Raji (cell line): ENCODE data around the gene RGS19.
A peak's percentile ranks its signal among the peaks of the same experiment; 100 is the strongest.

Experiments
- POLR2A ChIP-seq: IDR thresholded peaks from 2 replicates; pipeline ENCODE4 v1.6.1; 2011; ENCODE audit warnings: low read depth, low read length, control low read depth; ENCODE audit not compliant: insufficient read depth

The RGS19 gene

DNA sequence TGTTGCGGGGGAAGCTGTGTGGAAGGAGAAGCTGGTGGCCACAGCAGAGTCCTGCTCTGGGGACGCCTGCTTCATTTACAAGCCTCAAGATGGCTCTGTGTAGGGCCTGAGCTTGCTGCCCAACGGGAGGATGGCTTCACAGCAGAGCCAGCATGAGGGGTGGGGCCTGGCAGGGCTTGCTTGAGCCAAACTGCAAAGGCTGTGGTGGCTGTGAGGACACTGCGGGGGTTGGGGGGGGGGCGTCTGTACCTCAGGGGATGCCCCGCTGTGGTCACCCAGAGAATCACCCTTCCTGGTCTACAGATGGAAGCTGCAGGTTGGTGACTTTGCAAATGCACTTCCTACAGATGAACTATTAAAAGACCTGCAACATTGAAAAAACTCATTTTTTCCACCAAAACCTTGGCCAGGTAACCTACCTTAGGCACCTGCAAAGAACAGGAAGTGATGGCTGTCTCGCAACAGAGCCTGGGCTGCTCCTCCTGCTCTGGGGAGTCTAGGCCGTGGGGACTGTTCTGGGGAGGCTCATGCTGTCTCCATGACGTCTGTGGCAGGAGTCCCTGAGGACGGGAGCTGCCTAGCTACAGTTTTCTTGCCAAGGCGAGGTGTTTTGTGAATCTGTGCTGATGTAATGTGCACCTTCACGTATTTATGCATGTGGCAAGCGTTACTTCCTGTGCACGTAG is 20.7 kb upstream of the RGS19 start:
- peak; percentile 61; the same call in 1 of the 2 replicates for TF ChIP-seq POLR2A

DNA sequence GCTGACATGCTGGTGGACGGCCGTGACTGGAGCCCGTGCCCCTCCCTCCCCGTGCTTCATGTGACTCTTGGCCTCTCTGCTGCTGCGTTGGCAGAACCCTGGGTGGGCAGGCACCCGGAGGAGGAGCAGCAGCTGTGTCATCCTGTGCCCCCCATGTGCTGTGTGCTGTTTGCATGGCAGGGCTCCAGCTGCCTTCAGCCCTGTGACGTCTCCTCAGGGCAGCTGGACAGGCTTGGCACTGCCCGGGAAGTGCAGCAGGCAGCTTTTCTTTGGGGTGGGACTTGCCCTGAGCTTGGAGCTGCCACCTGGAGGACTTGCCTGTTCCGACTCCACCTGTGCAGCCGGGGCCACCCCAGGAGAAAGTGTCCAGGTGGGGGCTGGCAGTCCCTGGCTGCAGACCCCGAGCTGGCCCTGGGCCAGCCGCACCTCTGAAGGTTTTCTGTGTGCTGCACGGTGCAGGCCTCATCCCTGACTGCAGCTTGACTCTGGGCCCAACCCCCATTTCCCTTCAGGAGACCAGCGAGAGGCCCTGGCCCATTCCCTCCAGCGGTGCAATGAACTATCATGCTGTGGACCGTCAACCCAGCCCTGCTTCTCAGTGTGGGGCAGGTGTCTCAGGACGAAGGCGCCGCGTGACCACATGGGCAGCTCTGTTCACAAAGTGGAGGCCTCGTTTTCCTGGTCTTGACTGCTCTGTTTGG is 19.9 kb upstream of the RGS19 start:
- TF ChIP-seq POLR2A: no peak

DNA sequence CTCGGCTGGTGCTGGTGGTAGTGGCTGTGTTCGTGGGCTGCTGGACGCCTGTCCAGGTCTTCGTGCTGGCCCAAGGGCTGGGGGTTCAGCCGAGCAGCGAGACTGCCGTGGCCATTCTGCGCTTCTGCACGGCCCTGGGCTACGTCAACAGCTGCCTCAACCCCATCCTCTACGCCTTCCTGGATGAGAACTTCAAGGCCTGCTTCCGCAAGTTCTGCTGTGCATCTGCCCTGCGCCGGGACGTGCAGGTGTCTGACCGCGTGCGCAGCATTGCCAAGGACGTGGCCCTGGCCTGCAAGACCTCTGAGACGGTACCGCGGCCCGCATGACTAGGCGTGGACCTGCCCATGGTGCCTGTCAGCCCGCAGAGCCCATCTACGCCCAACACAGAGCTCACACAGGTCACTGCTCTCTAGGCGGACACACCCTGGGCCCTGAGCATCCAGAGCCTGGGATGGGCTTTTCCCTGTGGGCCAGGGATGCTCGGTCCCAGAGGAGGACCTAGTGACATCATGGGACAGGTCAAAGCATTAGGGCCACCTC is 19.2 kb upstream of the RGS19 start:
- no peak for TF ChIP-seq POLR2A

DNA sequence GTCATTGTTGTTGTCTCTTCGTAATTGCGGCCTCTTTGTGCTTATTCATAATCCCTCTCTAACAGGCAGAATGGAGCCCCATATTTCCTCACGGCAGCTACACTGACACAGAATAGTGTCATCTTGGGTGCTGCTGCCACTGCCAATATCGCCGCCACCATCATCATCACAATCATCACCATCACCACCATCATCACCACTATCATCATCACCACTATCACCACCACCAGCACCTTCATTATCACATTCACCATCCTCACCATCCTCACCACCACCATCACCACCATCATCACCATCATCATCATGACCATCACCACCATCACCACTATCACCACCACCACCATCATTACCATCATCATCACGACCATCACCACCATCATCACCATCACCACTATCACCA is 17.2 kb upstream of the RGS19 start:
- no peak for TF ChIP-seq POLR2A

DNA sequence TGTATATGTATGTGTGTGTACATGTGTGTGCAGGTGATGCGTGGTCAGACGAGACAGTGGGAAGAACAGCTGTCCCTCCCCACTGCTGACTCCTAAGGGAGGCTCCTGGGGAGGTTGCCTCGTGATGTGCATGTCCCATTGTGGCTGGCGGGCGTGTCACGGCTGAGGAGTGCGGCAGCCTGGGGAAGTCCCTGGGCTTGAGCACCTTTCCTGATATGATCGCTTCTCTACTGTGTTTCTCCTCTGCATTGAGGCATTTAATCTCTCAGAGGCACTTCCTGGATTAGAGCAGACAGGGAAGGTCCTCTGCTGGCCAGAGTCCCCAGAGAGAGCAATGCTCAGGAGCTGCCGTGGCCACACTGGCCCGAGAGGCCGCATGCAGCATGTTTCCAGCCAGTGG is 16.6 kb upstream of the RGS19 start:
- no peak for TF ChIP-seq POLR2A

DNA sequence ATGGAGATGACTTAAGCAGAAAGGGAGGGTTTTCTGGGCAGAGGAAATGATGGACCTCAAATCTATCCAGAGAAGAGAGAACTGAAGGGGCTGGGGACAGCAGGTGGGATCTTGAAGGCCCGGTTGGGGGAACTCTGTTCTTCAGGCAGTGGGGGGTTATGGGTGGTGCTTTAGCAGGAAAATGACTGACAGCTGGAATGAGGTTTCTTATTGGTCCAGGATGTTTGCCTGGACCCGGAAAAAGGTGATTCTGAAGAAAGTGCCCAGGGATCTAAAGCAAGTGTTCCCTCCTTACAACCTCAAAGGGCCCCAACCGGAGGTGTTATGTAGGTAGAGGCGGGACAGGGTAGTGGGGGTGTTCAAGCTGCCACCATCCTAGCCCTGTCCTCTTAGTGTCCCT is 16.1 kb upstream of the RGS19 start:
- TF ChIP-seq POLR2A: no peak

DNA sequence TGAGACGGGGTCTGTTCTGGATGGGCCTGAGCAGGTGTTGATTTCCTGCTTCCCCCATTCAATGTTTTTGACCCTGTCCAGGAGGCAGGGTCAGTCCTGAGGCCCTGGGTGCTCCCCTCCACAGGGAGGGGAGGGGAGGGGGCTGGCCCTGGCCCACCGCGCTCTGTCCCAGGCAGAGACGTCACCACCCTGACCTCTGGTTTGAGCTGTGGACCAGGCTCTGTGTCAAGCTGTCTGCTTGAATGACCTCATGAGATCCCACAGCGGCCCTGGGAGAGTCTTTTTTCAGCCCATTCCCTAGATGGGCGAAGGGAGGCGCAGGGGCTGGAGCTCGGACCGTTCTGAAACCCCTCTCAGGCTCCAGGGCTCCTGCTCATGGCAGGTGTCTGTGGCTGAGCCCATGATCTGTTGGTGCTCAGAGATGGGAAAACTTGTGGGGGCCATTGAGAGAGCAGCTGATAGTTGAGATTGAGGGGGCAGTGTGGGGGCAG is 13.7 kb upstream of the RGS19 start:
- no peak for TF ChIP-seq POLR2A

DNA sequence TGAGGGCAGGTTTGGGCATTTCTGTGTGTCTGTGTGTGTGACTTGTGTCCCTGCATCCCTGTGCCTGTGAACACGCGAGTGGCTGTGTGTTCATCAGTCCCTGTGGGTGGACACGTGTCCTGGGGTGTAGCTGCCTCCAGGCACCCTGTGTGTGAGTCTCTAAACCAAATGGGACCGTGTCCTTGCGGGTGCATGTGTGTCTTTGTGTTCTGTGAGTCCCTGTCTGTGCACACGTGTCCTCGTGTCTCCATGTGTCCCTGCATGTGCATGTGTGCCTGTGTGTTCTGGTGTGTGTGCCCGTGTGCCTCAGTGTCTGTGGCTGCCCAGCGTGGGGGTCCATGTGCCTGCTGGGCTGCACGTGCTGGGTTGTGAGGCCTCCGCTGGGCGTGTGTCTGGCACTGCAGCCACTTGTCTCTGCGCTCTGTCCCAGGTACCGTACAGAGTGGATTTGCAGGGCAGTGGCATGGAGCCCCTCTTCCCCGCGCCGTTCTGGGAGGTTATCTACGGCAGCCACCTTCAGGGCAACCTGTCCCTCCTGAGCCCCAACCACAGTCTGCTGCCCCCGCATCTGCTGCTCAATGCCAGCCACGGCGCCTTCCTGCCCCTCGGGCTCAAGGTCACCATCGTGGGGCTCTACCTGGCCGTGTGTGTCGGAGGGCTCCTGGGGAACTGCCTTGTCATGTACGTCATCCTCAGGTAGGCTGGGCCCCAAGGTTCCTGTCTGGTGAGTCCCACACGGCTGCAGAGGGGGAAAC is 13.1 kb upstream of the RGS19 start:
- TF ChIP-seq POLR2A: no peak

DNA sequence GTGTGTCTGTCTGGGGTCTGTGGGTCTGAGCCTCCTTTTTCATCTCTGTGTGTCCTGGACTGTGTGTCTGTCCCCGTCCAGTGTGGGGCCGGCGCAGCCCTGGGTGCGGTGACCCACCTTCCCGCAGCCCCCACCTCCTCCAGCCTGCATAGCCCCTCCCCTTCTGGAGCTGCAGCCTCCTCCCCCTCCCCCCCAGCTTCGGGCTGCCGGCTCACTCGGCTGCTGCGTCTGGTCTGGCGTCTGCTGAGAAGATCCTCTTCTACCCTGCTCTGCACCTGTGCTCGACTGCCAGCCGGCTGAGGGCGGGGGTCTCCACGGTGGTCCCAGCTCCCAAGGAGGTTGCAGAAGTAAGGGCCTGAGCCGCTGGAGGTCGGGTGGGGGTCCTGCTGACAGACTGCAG is 12.5 kb upstream of the RGS19 start:
- no peak for TF ChIP-seq POLR2A

DNA sequence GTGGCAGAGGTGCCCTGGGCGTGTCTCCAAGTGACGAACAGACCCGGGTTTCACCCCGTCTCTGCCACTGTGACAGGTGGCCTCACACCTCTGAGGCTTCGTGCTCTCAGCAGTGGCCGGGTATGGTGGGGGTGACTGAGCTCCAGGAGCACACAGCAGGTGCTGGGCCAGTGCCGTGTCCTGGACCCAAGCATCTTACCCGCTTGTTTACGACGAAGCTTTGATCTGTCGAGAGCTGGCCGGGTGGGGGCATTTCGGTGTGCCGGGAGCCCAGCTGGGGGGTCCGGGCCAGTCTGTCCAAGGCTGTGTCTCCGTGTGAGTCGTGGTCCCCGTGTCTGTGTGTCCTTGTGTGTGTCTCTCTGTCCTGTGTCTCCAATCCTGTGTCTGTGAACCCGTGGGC is 12.0 kb upstream of the RGS19 start:
- TF ChIP-seq POLR2A: no peak

DNA sequence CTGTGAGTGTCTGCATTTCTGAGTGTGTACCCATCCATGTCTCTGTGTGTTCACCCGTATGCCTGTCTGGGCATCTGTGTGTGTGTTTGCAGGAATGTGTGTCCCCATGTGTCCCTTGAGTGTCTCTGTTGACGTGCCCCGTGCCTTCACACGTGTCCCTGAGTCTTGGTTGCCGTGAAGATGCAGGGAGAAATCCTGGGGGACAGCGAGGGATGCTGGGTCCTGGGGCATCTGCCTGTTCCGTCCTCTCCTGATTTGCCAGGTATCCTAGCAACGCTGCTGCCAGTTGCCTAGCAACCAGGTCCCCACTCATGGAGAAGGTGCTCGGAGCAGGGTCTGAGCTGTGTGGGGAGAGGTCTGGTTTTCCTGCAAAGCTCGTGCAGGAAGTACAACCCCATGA is 10.8 kb upstream of the RGS19 start:
- TF ChIP-seq POLR2A: no peak

DNA sequence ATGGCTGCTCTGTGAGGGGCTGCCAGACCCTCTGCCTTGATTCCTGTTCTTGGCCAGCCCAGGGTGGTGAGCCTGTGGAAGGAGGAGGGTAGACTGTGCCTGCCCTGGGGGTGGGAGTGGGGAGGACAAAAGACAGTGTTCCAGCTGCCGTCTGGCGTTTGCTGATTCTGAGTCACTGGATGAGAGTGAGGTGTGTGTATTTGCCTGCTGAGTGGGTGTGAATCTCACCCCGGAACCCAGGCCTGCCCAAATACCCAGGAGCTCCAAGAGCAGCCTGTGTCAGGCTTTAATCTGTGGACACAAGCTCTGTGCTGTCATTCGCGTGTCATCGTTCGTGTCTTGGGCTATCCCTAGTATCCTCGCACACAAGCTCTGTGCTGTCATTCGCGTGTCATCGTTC is 7.5 kb upstream of the RGS19 start:
- no peak for TF ChIP-seq POLR2A

DNA sequence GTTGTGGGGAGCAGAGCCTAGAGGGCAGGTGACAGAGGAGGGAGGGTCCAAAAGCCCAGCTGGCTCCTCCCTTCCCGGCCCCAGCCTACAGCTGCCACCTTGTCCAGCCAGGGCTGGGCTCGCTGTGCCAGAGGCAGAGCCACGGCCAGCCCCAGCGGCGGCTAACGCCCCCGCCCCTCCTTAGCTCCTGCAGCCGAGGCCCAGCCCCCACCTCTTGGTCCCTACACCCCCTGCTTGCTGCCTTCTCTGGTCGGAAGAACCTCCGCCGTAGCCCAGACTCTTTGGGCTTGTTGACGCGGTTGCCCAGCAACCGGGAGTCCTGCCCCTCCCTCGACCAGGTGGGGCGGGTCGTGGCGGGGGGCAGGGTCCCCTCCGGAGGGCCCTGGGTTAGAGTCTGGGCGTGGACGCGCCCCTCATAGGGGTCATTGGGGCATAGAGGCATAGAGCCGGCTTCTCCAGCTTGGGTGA is 5.4 kb upstream of the RGS19 start:
- TF ChIP-seq POLR2A: no peak

DNA sequence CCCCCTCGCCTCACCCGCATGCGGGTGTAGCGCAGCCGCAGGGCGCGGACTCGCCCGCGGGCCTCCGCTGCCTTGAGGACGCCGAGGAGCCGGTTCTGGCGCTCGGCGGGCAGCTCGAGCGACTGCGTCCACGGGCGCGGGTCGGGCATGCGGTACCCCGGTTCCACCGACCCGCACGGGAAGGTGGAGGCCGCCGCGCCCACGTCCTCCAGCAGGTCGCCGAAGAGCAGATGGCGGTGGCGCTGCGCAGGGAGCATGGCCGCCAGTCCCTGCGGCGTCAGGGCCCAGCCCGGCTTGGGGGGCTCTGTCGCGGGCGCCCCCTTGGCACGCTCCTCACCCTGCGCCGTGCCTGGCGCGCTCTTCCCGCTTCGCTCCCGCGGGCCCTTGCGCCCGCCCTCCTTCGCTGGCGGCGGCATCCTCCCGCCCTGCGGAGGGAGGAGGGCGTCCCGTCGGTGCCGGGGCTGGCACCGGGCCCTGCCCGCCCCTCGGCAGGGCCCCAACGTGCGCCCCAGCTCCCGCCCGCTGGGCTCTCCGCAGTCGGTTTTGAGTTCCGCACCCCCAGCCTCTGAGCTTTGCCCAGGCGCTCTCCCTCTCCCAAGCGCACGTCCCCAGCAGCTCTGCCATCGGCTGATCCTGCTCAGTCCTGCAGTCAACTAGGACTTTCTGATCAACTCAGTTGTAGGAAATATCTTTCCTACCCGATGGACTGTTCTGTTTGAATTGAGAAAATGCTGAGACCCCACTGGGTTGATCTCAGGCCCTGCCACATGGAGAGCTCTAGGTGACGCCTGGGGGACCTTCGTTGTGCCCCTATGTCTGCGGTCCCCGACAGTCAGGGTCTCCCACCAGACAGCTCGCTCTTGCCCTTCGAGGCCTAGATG is 4.7 kb upstream of the RGS19 start, which contains the start of gene LKAAEAR1:
Gene LKAAEAR1, minus strand, starts transcription at position 595 of the 881 bp plus-strand sequence. Its CDS starts 179 bp downstream, at position 416.
- no peak for TF ChIP-seq POLR2A

DNA sequence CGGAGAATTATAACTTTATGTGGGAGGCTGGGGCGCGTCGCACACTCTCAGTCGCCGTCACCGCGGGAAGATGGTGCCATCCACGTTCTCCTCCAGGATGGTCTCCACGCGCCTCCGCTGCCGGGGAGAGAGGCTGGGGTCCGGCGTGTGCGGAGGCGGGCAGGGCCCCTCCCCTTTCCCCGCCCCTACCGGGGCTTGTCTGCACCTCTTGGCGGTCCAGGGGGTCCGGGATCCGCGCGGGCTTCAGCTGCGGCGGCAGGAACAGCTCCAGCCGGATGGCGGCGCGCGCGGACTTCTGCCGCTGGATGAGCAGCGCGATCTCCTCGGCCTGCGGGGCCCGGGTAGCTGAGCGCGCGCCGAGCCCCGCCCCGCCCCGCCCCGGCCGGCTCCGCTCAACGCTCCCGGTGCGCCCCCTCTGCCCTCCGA is 4.1 kb upstream of the RGS19 start:
- no peak for TF ChIP-seq POLR2A

DNA sequence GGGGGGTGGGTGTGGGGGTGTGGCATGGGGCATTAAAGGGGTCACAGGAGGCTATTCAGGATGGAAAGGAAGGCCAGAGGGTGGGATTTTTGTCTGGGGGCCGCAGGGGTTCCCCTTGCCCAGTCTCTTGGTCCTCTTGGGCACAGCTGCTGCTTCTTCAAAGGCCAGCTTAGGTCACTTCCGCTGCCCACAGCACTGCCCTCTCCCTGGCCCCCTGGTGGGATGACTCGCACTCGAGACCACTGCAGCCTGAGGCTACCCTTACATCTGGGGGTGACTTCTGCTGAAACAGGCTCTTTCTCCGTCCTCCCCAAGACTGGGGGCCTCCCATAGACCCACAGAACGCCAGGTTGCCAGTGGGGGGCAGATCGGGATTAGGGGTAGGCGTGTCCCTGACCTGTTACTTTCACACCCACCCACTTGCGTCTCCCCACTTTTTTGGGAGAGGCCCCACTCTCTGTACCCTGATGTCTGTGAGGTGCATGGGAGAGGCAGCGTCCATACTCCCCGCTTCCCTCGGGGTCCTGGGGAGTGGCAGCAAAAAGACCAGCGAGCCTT is 3.6 kb upstream of the RGS19 start:
- TF ChIP-seq POLR2A: no peak
